ENCODE results near the gene ABCC1.

- TF ChIP-seq CTCF (IDR thresholded peaks at IDR 0.05; ENCODE audit: low read depth, low read length, poor library complexity, severe bottlenecking) (no peak), EZH2phosphoT487 (IDR thresholded peaks at IDR 0.05; ENCODE audit: borderline replicate concordance, low read length) (no peak)
These were observed 38.2 kb upstream of the ABCC1 start for GRCh38 chr16:15911198-15911597.

All from DOHH2 (cell line).